T-helper 2 cell treated with Interferon-gamma antibody and Interleukin-4, amounts not matched to agents 5 μg/mL and 100 μg/mL, for 36 hours (primary cell): ENCODE results near the gene MEIS2.

Experiments used
- DNase-seq: peaks from one replicate; pipeline ENCODE4 v3.0.0; 2021; ENCODE audit warnings: low spot score
- H3K27ac Mint-ChIP-seq: one replicate; pipeline ENCODE4 v1.8.0; 2021; ENCODE audit warnings: mild to moderate bottlenecking, mixed read lengths
- H3K27me3 Mint-ChIP-seq: one replicate; pipeline ENCODE4 v1.8.0; 2021; ENCODE audit warnings: low read depth, mixed read lengths
- H3K36me3 Mint-ChIP-seq: one replicate; pipeline ENCODE4 v1.8.0; 2021; ENCODE audit warnings: low read depth, mixed read lengths
- H3K4me1 Mint-ChIP-seq: one replicate; pipeline ENCODE4 v1.8.0; 2021; ENCODE audit warnings: low read depth, mixed read lengths
- H3K4me3 Mint-ChIP-seq: one replicate; pipeline ENCODE4 v1.8.0; 2022; ENCODE audit warnings: mild to moderate bottlenecking, moderate library complexity, mixed read lengths
- H3K9me3 Mint-ChIP-seq: one replicate; pipeline ENCODE4 v1.8.0; 2021; ENCODE audit warnings: mixed read lengths

MEIS2 gene

DNA sequence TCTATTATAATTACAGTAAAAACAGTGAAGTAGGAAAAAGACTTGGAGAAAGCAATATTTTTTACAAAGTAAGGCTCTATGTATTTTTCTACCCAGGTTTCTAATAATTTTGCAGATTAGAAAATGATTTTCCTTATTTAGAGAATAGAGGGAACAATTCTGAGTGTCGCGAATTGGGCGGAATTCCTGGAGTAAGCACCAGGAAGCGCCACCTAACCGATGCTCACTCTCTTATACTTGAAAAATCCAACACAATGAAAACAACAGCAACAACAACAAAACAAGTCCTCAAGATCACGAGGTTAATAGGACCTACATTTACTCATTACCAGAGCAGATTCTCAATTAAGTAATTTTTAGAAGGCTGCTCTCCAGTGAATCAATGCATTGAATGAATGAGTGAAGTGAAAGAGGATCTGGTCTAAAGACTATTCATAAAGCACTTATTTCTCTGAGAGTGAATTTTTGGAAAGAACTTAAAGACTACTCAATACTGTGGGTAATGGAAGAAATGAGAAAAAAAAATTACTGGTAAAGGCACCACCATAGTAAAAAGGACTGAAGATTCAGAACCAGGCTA lies 158.0 kb downstream of the MEIS2 start:
- no peaks in the 10 kb centered on the region for H3K36me3 Mint-ChIP-seq
- H3K4me3 Mint-ChIP-seq = no peak overlapping the region
- H3K4me1 Mint-ChIP-seq = no peaks in the 10 kb centered on the region
- H3K9me3 Mint-ChIP-seq = no peaks in the 10 kb centered on the region
- no peak overlapping the region for H3K27ac Mint-ChIP-seq
- no peak for DNase-seq
- H3K27me3 Mint-ChIP-seq = no peaks in the 10 kb centered on the region

DNA sequence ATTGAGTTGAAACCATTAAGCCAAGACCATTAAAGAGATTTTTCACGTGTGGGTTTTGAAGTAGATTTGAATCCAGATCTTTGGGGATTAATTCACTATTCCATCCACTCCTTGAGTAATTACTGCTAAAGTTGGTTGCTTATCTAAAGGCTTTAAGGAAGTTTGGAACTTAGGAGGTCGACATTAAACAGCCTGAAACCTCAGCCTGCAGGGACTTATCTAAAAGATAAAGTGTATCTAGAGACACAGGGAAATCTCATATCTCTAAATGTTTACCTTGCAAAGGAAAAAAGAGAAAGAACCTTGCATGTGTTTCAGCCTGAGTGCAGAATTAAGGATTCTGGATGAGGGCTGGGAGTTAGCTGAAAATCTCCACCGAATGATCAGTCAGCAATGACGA lies 158.6 kb downstream of the MEIS2 start:
- Mint-ChIP-seq H3K9me3 (no peaks in the 10 kb centered on the region), H3K27ac (no peak overlapping the region), H3K4me1 (no peaks in the 10 kb centered on the region), H3K36me3 (no peaks in the 10 kb centered on the region), H3K27me3 (no peaks in the 10 kb centered on the region), H3K4me3 (no peak overlapping the region)
- DNase-seq = no peak

DNA sequence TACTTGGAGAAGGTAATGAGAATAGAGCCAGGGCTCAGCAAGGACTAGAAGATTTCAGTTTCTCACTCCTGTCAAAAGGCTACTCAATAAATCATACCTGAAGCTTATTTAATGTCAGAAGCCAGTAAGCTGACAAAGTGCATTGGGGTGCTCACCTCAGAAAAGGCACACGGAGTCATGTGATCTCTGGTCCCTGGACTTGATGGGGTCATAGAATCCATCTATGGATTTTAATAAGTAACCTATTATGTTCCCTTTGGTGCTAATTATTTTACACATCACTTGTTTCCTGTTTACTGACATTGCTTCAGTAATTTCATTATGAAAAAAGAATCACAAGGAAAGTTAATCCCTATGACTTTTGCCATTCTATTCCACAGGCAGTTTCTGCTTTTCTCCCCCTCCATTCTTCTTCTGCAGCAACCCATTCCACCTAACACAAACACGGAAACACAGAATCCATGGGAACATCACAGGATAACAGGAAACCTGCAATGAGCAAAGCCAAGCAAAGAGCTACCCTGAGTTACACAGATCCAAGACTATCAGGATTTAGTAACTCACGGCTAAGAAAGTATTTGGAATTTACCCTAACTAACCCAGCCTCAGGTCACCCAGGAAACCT lies 159.6 kb downstream of the MEIS2 start:
- H3K27ac Mint-ChIP-seq = no peak overlapping the region
- DNase-seq = no peak
- no peaks in the 10 kb centered on the region for H3K36me3 Mint-ChIP-seq
- H3K4me1 Mint-ChIP-seq = no peaks in the 10 kb centered on the region
- H3K9me3 Mint-ChIP-seq = no peaks in the 10 kb centered on the region
- no peaks in the 10 kb centered on the region for H3K27me3 Mint-ChIP-seq
- no peak overlapping the region for H3K4me3 Mint-ChIP-seq

- DNase-seq = no peak
- Mint-ChIP-seq H3K27me3 (no peaks in the 10 kb centered on the region), H3K27ac (no peak overlapping the region), H3K4me1 (no peaks in the 10 kb centered on the region), H3K4me3 (no peak overlapping the region), H3K36me3 (no peaks in the 10 kb centered on the region), H3K9me3 (no peaks in the 10 kb centered on the region)
These were observed 160.1 kb downstream of the MEIS2 start for GRCh38 chr15:36940219-36940618.

GRCh38 chr15:36938764-36939163 lies 161.6 kb downstream of the MEIS2 start:
- Mint-ChIP-seq H3K36me3 (no peaks in the 10 kb centered on the region), H3K4me3 (no peak overlapping the region), H3K9me3 (no peaks in the 10 kb centered on the region), H3K4me1 (no peaks in the 10 kb centered on the region), H3K27ac (no peak overlapping the region), H3K27me3 (no peaks in the 10 kb centered on the region)
- DNase-seq = no peak

DNA sequence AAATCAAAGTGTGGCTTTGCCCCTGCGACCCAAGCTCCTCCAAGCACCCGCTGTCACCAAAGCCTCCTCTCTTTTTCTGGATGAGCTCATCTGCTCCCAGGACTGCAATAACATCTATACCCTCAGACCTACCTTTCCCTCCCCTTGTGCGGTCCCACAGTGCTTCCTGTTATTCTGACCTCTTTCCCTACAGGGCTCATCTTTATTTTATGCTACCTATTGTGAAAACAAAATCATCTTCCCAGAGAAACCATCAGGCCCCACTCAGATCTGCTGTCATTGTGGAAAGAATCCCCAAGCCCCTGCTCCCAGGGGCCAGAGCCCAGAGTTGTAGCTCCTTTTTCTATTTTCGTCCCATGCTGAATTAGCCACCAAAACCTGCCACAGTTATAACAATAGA lies 162.2 kb downstream of the MEIS2 start:
- DNase-seq = no peak
- Mint-ChIP-seq H3K4me3 (no peak overlapping the region), H3K27ac (no peak overlapping the region)

GRCh38 chr15:36936613-36937012 lies 163.7 kb downstream of the MEIS2 start:
- no peaks in the 10 kb centered on the region for H3K9me3 Mint-ChIP-seq
- no peak overlapping the region for H3K4me3 Mint-ChIP-seq
- no peak for DNase-seq
- no peaks in the 10 kb centered on the region for H3K4me1 Mint-ChIP-seq
- H3K36me3 Mint-ChIP-seq = no peaks in the 10 kb centered on the region
- H3K27ac Mint-ChIP-seq = no peak overlapping the region
- H3K27me3 Mint-ChIP-seq = no peaks in the 10 kb centered on the region

More for the DNA sequence above, 162.2 kb downstream of the MEIS2 start:
- H3K36me3 Mint-ChIP-seq = no peaks in the 10 kb centered on the region
- no peaks in the 10 kb centered on the region for H3K9me3 Mint-ChIP-seq
- no peaks in the 10 kb centered on the region for H3K27me3 Mint-ChIP-seq
- no peaks in the 10 kb centered on the region for H3K4me1 Mint-ChIP-seq

GRCh38 chr15:36933255-36933990 lies 166.9 kb downstream of the MEIS2 start:
- no peak overlapping the region for H3K27ac Mint-ChIP-seq
- no peaks in the 10 kb centered on the region for H3K27me3 Mint-ChIP-seq
- H3K4me3 Mint-ChIP-seq = no peak overlapping the region
- H3K9me3 Mint-ChIP-seq = peaks cover 6% of the 10 kb centered on the region
- DNase-seq = no peak
- H3K4me1 Mint-ChIP-seq = no peaks in the 10 kb centered on the region
- no peaks in the 10 kb centered on the region for H3K36me3 Mint-ChIP-seq

GRCh38 chr15:36932070-36932469 lies 168.3 kb downstream of the MEIS2 start:
- DNase-seq = no peak
- Mint-ChIP-seq H3K27me3 (no peaks in the 10 kb centered on the region), H3K9me3 (peaks cover 8% of the 10 kb centered on the region), H3K36me3 (no peaks in the 10 kb centered on the region), H3K27ac (no peak overlapping the region), H3K4me1 (no peaks in the 10 kb centered on the region), H3K4me3 (no peak overlapping the region)

DNA sequence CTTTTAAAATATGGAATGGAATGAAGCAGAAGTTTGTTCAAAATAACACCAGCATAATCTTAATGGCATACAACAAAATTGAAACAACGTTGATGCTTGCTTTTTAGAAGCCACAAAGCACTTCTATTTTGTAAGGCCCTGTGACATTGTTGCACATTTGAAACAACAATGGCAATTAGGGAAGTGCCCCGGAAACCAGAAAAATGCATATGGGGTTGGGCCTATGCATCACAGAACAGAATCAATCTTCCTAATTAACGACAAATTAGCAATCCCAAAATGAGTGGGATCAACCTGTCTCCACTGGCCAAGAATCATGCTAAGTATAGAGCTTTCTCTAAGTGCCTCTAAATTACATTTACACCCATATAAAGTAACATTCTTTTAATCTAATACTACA lies 168.9 kb downstream of the MEIS2 start:
- Mint-ChIP-seq H3K9me3 (peaks cover 8% of the 10 kb centered on the region), H3K27ac (no peak overlapping the region)

GRCh38 chr15:36926427-36926825 lies 173.9 kb downstream of the MEIS2 start:
- no peak for DNase-seq
- no peak overlapping the region for H3K4me3 Mint-ChIP-seq
- no peaks in the 10 kb centered on the region for H3K4me1 Mint-ChIP-seq
- H3K27me3 Mint-ChIP-seq = no peaks in the 10 kb centered on the region
- no peak overlapping the region for H3K27ac Mint-ChIP-seq
- no peaks in the 10 kb centered on the region for H3K36me3 Mint-ChIP-seq
- H3K9me3 Mint-ChIP-seq = peaks cover 8% of the 10 kb centered on the region

More for the DNA sequence above, 168.9 kb downstream of the MEIS2 start:
- H3K27me3 Mint-ChIP-seq = no peaks in the 10 kb centered on the region
- H3K4me3 Mint-ChIP-seq = no peak overlapping the region
- no peaks in the 10 kb centered on the region for H3K4me1 Mint-ChIP-seq
- DNase-seq = no peak
- H3K36me3 Mint-ChIP-seq = no peaks in the 10 kb centered on the region

GRCh38 chr15:36925653-36926426 lies 174.5 kb downstream of the MEIS2 start:
- no peak overlapping the region for H3K27ac Mint-ChIP-seq

GRCh38 chr15:36925049-36925448 lies 175.3 kb downstream of the MEIS2 start:
- Mint-ChIP-seq H3K4me1 (no peaks in the 10 kb centered on the region), H3K27ac (no peak overlapping the region), H3K36me3 (no peaks in the 10 kb centered on the region), H3K27me3 (no peaks in the 10 kb centered on the region), H3K4me3 (no peak overlapping the region), H3K9me3 (peaks cover 8% of the 10 kb centered on the region)
- DNase-seq = no peak

More at GRCh38 chr15:36925653-36926426, 174.5 kb downstream of the MEIS2 start:
- Mint-ChIP-seq H3K4me3 (no peak overlapping the region), H3K36me3 (no peaks in the 10 kb centered on the region), H3K27me3 (no peaks in the 10 kb centered on the region), H3K4me1 (no peaks in the 10 kb centered on the region), H3K9me3 (peaks cover 8% of the 10 kb centered on the region)
- DNase-seq = no peak

- no peaks in the 10 kb centered on the region for H3K36me3 Mint-ChIP-seq
- H3K4me1 Mint-ChIP-seq = no peaks in the 10 kb centered on the region
- H3K9me3 Mint-ChIP-seq = peaks cover 5% of the 10 kb centered on the region
- H3K27ac Mint-ChIP-seq = no peak overlapping the region
- no peak overlapping the region for H3K4me3 Mint-ChIP-seq
- H3K27me3 Mint-ChIP-seq = no peaks in the 10 kb centered on the region
- DNase-seq = no peak
These were observed 176.3 kb downstream of the MEIS2 start for GRCh38 chr15:36924034-36924433.
